ENCODE data around the gene ADM2. TPM values are rescaled to one million over a fixed set of nuclear protein-coding genes. Genes with fewer than 3 reads are reported as not detected.

Gene ADM2
- total and polyA plus RNA-seq, 2 of the 13 experiments (the other 11 are each of a cell fraction or from before 2014, with no cell fraction given): 1.2 to 3.0 TPM

GRCh38 chr22:50520826-50521453 is 39.6 kb downstream of the ADM2 start:
- ChIA-PET CTCF (ENCODE audit: low intra/inter-chr PET ratio, low total read pairs) (no interaction called here), POLR2A (no interaction called here)
- no peak overlapping the region for H3K27ac ChIP-seq (ENCODE audit: extremely low read length, insufficient read depth, low read length)
- intact Hi-C loops (cut with micrococcal nuclease; ENCODE audit: unreplicated experiment) (no loop called here), in situ Hi-C loops (cut with HindIII; ENCODE audit: extremely low pct_ligation_motif_present, low pct_unique_long_range_greater_than_20kb) (no loop called here)
- no peak overlapping the region for H3K4me2 ChIP-seq (ENCODE audit: low read depth, low read length)
- H3K9me3 ChIP-seq (ENCODE audit: low read length): no peaks in the 10 kb centered on the region
- H3K36me3 ChIP-seq (replicated peaks in 1 of 2; ENCODE audit: control insufficient read depth in 1 of 2, insufficient read depth in 2 of 2, low read length in 2 of 2): peaks cover 21 to 62% of the 10 kb centered on the region in 2 experiments
- H3K9ac ChIP-seq (ENCODE audit: insufficient read depth, low read depth, low read length): no peak overlapping the region
- 99% methylated on average over 10 of the region's 13 CpGs for WGBS (ENCODE audit: low lambda C conversion rate)
- no peak overlapping the region for H2AFZ ChIP-seq (ENCODE audit: low read length)
- peaks cover 14% of the 10 kb centered on the region for H3K4me1 ChIP-seq (ENCODE audit: insufficient read depth, low read length)
- no TSS peak for BruUV-seq (replicated peaks)
- no peak for ATAC-seq
- H3K4me3 ChIP-seq (replicated peaks in 1 of 3; ENCODE audit: insufficient read depth in 1 of 3, low read depth in 2 of 3, low read length in 3 of 3): no peak overlapping the region
- no peaks in the 10 kb centered on the region for H3K27me3 ChIP-seq (ENCODE audit: control insufficient read depth in 1 of 2, insufficient read depth in 2 of 2, low read length in 2 of 2)
- H4K20me1 ChIP-seq (ENCODE audit: insufficient read depth, low read length): peaks cover 19% of the 10 kb centered on the region
- no peak for FAIRE-seq
- DNase-seq (ENCODE audit: low spot score): no peak
- peaks cover 18% of the 10 kb centered on the region for H3K79me2 ChIP-seq (ENCODE audit: insufficient read depth, low read length)
- no peak for TF ChIP-seq PHB2 (IDR thresholded peaks at IDR 0.05; ENCODE audit: partially characterized antibody)
- TF ChIP-seq ZNF234 (CRISPR knock-in tag; conservative IDR thresholded peaks at IDR 0.05): no peak
- TF ChIP-seq ATF5 (CRISPR knock-in tag; IDR thresholded peaks at IDR 0.05; ENCODE audit: low read depth): no peak
- no peak for TF ChIP-seq HIC2 (CRISPR knock-in tag; IDR thresholded peaks at IDR 0.05; ENCODE audit: low read depth)
- TF ChIP-seq ZBTB4 (CRISPR knock-in tag; IDR thresholded peaks at IDR 0.05; ENCODE audit: borderline replicate concordance): no peak
- TF ChIP-seq CTCF (CRISPR knock-in tag; IDR thresholded peaks at IDR 0.05): no peak
- no peak for TF ChIP-seq THAP11 (CRISPR knock-in tag; IDR thresholded peaks at IDR 0.05)
- TF ChIP-seq REXO4 (CRISPR knock-in tag; IDR thresholded peaks at IDR 0.05; ENCODE audit: borderline replicate concordance): no peak
- no peak for TF ChIP-seq STAG1 (CRISPR knock-in tag; IDR thresholded peaks at IDR 0.05)
- no peak for TF ChIP-seq ZNF749 (CRISPR knock-in tag; IDR thresholded peaks at IDR 0.05; ENCODE audit: borderline replicate concordance)
- no peak for TF ChIP-seq ZNF549 (CRISPR knock-in tag; IDR thresholded peaks at IDR 0.05)
- no peak for TF ChIP-seq ZNF276 (CRISPR knock-in tag; IDR thresholded peaks at IDR 0.05; ENCODE audit: low read depth)
- no peak for TF ChIP-seq SP1 (IDR thresholded peaks at IDR 0.05)
- TF ChIP-seq SP1 (CRISPR knock-in tag; IDR thresholded peaks at IDR 0.05): no peak
- no peak for TF ChIP-seq MZF1 (CRISPR knock-in tag; IDR thresholded peaks at IDR 0.05; ENCODE audit: borderline replicate concordance)
- TF ChIP-seq MIXL1 (CRISPR knock-in tag; IDR thresholded peaks at IDR 0.05): no peak

All from HepG2 (cell line).